Left cardiac atrium (tissue), 4 donors: Measurements from ENCODE around the gene PCNX4. TPM values are rescaled to one million over a fixed set of nuclear protein-coding genes. Genes with fewer than 3 reads are reported as not detected.

Source experiments
- ATAC-seq, 2 donors: fragments of 200-7000 bp; cut with Tn5 transposase; one replicate each; pipeline ENCODE4 v1.9.1; 2020; ENCODE audit warnings: mild to moderate bottlenecking in 2 of 2, moderate library complexity in 2 of 2
- DNase-seq: peaks from one replicate; pipeline ENCODE4 v3.0.0-alpha.2; 2020
- intact Hi-C, 2 donors: fragments of 100-400 bp; cut with DNase I; formaldehyde crosslinking; loops; one replicate each; pipeline versions ENCODE4 v1.14.1 to v1.15.1; 2022 to 2023
- total RNA-seq, 2 donors: library from RNA; stranded (reverse); fragmentation: NEBNext Ultra II Directional; extraction: Animal tissue kit (Norgen Biotek cat#: 25700); gene quantifications; one replicate each; pipeline ENCODE4 v1.2.1, GENCODE V29; 2021
- donor health status: DM: no; HTN: yes; CAD: no.
- donor health status: DM: no; HTN: yes; CAD: no; lungs with severe emphysema.
- donor health status: DM: yes; HTN: yes; CAD: no.
- donor health status: Dilated cardiomyopathy.

The PCNX4 gene
- total RNA-seq, 2 donors from 2014 or later = 30.4 to 37.8 TPM

DNA sequence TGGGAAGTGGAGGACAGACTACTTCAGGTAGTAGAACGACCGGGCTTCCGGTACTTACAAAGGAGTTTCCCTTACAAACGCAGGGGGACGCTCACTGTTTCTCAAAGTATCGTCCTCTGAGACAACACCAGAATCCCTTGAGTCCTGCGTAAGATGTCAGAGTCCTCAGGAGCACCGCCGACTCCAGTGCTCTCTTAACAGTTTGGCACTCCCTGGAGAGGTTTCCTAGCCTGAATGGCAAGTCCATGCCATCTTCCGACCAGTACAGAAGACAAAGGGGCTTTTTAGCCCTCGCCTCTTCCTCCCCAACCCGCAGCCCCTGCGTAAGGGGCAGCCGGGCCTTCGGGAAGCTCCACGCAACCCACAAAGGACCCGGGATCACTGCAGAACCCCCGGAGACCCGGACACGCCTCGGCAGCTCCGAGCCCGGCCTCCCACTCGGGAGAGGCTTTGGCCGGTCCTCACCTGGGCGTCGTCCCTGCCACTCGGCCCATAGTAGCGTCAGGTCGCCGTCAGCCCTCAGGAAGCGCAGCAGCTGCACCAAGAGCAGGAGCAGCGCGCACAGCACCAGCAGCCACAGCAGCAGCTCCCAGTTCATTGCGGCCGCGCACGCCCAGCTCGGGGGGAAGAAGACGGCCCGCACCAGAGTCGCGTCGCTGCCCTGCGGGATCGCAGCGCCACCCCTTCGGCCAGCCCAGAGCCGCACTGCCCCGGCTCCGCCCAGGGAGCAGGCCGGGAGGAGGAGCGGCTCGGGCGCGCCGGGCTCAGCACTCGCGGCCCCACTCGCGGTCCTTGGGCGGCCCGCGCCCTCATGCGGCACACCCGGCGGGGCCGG is 73.2 kb downstream of the PCNX4 start, which contains the start of gene DHRS7:
TSS of gene DHRS7 (minus strand) at position 687 of the 835 bp plus-strand sequence. CDS start at position 598, 89 bp downstream.
- DNase-seq (peak; percentile 88), ATAC-seq (peak; percentile 99)
- intact Hi-C loops = loop anchor here in 1 of 2 donors (2.0 kb wide), 1 partner anchor 74 kb away; the partner anchor contains the start of gene PCNX4

DNA sequence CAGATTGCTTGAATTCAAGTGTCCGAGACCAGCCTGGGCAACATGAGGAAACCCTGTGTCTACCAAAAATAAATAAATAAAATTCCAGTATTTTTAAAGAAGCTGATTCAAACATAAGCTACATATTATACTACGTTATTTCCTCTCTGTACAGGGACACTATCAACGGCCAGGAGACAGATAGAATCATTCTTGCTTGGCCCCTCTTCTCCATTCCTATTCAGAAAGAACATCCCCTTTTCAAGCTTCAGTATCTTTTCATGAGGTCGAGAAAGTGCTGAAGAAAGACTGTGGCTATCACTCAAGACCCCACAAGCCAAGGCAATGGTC is 73.8 kb downstream of the PCNX4 start:
- DNase-seq (no peak), ATAC-seq (no peak)
- intact Hi-C loops = loop anchor here in 1 of 2 donors (2.0 kb wide), 1 partner anchor 75 kb away; the partner anchor contains the start of gene PCNX4

DNA sequence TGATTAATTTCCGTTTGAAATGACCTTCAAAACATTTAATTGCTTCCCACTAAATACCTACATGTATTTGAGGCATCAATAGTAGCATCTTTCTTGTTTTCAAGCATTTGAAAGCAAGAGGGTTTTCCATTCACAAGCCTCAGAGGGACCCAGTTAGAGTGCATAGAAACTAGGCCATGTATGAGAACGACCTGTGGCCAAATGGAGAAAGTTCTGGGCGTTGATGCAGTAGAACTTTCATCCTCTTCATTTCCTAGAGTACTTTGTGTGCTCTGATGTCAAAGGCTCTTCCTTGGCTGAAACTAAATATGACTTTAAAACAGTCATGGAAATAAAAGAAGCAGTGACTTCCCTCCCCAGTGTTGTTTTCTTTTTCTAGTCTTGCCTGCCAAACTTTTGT is 74.4 kb downstream of the PCNX4 start:
- DNase-seq = no peak
- ATAC-seq = no peak
- intact Hi-C loops = no loop called here

DNA sequence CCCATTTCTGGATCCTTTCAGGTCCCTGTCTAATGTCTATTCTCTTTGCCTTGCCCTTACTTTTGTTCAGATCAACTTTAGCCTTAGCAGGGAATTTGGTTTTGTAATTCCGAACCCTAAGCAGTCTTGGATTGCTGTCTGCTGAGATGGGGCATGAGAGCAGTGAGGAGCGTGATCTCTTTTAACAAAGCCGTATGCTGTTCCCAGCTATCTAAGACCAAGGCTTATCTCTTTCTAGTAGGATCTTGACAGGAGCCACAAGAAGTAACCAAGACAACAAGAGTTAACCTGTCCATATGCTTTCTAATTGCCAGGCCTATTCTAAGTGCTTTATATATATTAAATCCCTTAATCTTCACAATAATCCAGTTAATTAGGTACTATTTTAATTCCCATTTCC is 78.0 kb downstream of the PCNX4 start:
- DNase-seq (no peak), ATAC-seq (no peak)
- intact Hi-C loops = no loop called here

DNA sequence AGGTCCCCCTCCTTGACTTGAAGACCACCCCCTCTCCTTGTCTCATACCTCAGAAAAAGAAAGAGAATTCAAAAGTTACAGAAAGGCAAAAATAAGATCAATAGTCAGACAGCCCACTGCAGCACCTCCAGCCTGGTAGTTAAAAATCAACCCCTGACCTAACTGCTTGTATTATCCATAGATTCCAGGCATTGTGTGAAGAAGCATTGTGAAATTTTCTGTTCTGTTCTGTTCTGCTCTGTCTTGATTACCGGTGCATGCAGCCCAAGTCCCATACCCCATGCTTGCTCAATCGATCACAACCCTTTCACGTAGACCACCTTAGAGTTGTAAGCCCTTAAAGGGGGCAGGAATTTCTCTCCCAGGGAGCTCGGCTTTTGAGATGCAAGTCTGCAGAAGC is 79.2 kb downstream of the PCNX4 start:
- DNase-seq (no peak), ATAC-seq (no peak)
- intact Hi-C loops = no loop called here

DNA sequence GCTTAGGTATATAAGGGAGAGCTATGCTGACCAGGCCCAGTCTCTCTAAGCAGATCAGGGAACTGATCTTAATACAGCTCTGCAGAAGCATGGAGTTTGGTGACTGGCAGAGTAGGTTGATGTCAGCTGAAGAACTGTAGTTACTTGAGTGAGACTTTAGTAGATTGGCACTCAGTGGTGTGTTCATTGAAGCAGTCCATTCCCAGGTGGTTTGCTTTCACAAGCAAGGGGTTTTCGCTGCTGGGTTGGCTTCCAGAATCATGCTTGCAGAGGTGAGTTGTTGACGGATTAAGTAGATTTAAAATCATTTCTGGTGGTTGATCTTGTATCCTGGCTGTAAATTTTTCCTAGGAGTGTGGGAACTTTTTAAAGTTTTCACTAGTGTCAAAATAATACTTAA is 80.0 kb downstream of the PCNX4 start:
- ATAC-seq = no peak
- intact Hi-C loops = no loop called here

DNA sequence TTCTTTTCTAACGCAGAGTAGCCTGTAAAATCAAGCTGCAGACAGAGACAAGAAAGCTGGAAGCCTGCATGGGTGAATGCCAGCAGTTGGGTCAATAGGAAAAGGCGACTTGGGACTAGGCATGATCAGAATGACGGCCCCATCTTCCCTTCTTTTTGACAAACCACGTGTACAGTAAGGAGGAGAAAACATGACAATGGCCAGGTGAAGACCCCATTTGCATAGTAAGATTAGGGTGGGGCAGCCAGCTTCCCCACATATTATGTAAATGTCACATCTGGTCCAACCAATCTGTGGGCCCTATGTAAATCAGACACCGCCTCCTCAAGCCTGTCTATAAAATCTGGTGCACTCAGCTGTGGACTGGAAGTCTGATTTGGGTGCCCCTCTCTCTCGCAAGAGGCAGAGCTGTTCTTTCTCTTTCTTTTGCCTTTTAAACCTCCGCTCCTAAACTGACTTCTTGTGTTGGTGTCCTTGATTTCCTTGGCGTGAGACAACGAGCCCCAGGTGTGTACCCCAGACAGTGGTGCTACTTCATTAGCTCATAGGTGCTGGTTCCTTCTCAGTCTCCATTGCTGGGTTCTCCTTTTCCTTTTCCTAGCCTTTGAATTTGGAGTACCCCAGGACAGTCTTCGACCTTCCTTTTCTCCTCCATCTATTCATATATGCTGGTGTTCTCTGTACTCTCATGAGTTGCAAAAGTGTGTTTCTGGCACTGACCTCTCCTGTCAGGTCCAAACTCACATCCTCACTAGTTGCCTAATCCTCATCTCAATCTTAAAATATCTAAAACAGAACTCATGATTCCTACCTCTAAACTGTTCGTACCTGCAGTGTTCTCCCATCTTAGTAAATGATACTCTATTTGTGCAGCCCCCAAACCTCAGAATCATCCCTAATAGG is 82.9 kb downstream of the PCNX4 start:
- DNase-seq (no peak), ATAC-seq (no peak)
- intact Hi-C loops = no loop called here

More for the DNA sequence above, 80.0 kb downstream of the PCNX4 start:
- DNase-seq = no peak

DNA sequence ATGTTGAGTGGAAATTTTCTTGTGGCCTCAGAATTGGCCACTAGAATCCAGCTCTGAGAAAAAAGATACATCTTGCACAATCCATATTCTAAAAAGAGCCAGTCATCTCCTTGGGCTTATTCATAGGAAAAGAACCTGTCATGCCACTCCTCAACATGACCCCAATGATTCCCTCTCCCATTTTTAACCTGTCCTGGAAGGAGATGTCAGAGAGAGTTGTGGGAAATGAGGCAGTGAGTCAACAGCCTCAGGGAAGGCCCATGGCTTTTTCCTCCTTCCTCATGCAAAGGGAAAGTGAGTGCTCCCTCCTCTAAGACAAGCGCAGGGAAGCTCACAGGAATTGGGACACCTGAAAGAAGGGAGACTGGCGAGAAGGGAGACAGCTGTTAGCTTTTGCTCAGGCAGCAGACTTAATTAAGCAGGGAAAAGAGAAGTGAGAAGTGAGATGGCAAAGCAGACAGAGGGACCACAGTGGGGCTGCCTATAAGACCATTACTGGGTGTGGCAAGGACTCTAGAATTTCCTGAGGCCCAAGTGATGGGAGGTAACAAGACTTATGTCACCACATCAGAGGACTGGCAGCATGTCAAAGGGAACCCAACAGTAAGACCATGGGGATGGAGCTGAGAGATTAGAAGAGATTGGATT is 83.7 kb downstream of the PCNX4 start:
- ATAC-seq = no peak

DNA sequence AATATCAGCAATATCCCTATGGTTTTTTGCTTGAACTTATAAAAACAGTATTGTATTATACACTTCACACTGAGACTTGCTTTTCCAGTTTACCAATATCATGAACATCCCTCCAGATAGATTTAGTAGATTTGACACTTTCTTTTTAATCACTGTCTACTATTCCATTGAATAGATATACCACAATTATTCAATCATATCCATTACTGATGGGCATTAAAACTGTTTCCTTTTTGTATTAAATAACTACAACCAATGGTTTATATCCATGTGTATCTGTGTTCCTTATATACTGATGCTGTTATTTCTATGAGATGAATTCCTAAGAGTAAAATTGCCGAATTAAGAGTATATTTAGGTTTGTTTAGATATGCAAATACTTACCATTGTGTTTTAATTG is 86.4 kb downstream of the PCNX4 start:
- intact Hi-C loops = no loop called here
- ATAC-seq = no peak
- no peak for DNase-seq

More for the DNA sequence above, 83.7 kb downstream of the PCNX4 start:
- intact Hi-C loops = no loop called here
- no peak for DNase-seq

DNA sequence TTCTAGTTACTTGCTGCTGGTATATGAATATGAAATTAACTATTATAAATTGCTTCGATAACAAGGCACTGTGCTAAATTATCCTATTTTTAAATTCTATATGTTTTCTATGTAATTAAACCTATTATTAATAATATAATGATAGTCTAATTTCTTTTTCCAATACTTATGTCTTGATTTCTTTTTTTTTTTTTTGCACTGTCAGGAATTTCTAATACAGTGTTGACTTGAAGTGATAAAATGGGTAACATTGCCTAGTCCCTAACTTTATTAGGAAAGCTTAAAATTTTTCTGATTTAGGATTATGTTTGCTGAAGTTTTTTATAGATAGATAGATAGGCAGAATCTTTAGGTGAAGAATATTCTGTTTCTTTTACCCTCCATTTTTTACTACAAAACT is 87.1 kb downstream of the PCNX4 start:
- intact Hi-C loops = no loop called here
- ATAC-seq (no peak), DNase-seq (no peak)

DNA sequence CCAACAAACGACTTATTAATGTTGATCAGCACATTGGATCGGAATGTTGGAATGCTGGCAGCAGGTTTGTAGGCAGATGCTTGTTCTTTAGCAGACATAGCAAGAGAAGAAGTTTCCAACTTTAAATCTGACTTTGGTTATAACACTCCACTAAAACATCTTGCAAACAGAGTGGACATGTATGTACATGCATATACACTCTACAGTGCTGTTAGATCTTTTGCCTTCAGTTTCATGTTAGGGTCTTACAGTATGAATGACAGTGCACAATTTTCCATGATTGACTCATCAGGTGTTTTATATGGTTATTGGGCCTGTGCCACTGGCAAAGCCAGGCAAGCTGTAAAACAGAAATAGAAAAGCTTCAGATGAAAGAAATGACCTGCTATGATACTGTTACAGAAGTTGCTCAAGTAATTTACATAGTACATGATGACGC is 87.7 kb downstream of the PCNX4 start:
- DNase-seq (no peak), ATAC-seq (no peak)
- intact Hi-C loops = no loop called here

DNA sequence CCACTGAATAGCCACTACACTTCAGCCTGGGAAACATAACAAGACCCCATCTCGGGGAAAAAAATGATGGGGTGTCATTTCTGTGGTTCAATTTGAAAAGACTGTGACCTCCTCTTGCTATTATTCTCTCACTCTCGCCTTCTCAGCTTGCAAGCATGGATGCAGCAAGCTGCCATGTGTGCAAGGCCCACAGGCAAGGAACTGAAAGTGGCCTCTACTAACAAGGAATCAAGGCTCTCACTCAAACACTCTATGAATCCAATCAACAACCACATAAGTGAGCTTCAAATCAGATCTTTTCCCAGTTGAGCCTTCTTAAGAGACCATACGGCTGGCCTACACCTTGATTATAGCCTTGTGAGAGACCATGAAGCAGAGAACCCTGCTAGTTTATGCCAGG is 91.4 kb downstream of the PCNX4 start:
- no peak for ATAC-seq
- DNase-seq = no peak
- intact Hi-C loops = loop anchor here (5.0 to 10.0 kb wide), 4 partner anchors 116 to 678 kb away; no protein-coding TSS in a partner anchor

DNA sequence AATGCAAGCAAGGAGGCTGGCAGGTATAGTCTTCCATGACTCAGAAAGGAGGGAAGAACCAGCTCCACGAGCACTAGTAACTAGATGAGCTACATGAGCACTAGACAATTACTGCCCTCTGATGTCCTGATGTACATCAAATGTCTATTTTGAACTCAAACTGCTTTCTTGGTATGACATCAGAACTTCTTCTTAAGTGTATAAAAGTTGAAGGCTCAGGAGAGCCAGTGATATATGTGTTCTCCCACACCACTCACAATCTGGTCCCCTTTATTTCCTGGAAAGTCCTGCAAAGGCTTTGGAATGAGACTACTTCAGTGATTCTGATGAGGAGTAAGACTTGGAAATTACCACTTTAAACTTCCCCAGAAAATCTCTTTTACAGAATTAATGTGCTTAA is 92.0 kb downstream of the PCNX4 start:
- ATAC-seq (peak; percentile 44 to 52), DNase-seq (no peak)
- intact Hi-C loops = loop anchor here (1.0 to 10.0 kb wide), 5 partner anchors 116 to 679 kb away; no protein-coding TSS in a partner anchor

DNA sequence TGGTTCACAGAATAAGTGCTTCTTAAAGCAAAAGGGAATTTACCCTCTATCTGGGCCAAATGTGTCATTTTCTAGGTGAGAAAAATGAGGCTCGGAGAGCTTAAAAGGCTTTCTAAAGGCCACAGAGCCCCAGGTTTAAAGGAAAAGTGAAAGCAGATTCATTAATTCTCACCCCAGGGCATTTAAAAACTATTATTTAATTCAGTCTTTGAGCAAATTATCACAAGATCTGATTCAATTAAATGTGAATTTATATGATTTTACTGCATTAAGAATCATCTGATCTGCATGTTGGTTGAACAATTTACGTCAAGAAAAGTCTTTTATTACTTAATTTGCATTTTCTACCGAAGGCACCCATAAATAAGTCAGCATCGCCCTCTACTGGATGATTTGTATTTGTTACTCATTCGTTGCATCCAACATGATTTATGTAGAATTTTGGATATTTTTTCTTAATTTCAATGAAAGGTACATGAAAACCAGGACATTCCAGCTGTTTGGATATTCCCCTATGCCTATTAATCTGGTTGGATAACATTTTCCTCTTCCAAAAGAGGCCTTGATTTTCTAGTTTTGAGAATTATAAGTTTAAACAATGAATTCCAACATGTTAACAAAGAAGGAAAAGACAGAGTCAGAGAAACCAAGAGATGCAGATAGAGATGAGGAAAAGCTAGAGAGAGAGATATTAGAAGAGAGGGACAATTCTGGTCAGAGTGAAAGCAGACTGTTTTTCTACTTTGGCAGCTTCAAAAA is 92.6 kb downstream of the PCNX4 start:
- intact Hi-C loops = loop anchor here (1.0 to 10.0 kb wide), 5 partner anchors 117 to 680 kb away; no protein-coding TSS in a partner anchor
- DNase-seq = no peak

DNA sequence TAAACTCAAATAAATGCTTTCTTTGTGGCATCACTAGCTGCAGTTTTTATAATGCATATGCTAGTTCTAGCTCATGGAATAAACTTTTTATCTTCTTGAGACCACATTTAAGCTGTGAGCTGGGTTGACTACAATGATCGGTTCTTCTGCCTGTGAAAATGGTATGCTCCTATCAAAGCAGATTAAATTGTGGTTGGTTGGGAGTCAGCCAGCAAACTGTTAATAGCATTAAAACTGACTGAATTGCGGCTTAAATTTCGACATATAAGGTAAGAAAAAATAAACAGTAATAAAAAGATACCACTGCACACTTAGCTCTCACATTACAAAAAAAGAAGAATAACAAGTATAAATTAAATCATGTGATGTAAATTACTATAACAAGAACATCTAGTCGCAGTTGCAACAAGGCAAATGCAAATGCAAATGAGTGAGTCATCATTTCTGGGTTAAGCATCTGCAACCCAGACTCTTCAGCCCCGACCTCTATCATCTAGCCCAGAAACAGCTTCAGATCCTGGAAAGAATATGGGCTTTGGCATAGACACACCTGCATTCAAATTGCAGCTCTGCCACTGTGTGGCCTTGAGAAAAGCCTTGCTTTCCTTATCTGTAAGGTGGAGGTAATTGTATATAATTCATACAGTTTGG is 93.3 kb downstream of the PCNX4 start:
- no peak for DNase-seq
- intact Hi-C loops = loop anchor here (1.0 to 10.0 kb wide), 5 partner anchors 118 to 680 kb away; no protein-coding TSS in a partner anchor
- ATAC-seq = no peak

More for the DNA sequence above, 92.6 kb downstream of the PCNX4 start:
- peak; percentile 47 to 63 for ATAC-seq

DNA sequence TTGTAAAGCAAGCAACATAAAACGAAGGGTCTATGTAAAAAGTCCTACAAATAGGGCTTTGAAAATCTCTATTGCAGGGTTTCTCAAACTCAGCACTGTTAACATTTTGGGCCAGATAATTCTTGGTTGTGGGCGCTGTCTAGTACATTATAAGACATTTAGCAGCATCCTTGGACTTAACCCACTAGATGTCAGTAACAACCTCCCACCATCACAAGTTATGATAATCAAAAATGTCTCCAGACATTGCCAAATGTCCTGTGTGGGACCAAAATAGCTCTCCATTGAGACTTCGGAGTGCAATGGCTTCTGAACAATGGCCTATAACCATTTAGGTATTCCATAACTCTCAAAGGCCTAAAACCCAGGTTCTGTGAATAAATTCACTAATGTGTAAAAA is 96.4 kb downstream of the PCNX4 start:
- ATAC-seq (no peak), DNase-seq (no peak)
- intact Hi-C loops = loop anchor here (10.0 kb wide), 2 partner anchors 223 to 683 kb away; no protein-coding TSS in a partner anchor

DNA sequence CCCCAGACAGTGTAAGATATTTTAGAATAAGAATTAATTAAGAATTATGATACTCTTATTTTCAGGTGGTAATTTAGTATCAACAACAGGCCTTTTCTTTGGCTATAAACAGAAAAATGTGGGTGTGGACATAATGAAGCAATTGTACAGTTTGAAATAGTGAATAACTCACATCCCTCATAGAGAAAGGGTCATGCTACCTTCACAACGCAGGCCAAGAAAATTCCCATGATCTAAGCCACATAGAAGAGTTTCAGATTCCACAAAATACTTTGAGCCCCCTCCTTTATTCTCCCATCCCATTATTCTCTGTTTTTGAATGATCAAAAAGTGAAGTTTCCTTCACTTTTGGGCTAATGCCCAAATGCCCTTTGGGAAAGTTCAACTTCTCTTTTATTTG is 97.0 kb downstream of the PCNX4 start:
- no peak for ATAC-seq
- DNase-seq = no peak
- intact Hi-C loops = loop anchor here (10.0 kb wide), 2 partner anchors 224 to 684 kb away; no protein-coding TSS in a partner anchor
